PFSK-1 (cell line): ENCODE measurements around the gene IL37.

Experiments used
- FOXP2 ChIP-seq: optimal IDR thresholded peaks from 2 replicates; pipeline ENCODE3; 2011; ENCODE audit warnings: borderline replicate concordance, control low read depth, inconsistent platforms; ENCODE audit not compliant: insufficient read depth; ENCODE audit errors: extremely low read length, extremely low read depth
- POLR2AphosphoS5 ChIP-seq: IDR thresholded peaks from 2 replicates; pipeline ENCODE4 v1.6.1; 2012; ENCODE audit warnings: low read depth, mild to moderate bottlenecking, control low read depth, low read length, moderate library complexity
- REST ChIP-seq, 2 experiments: IDR thresholded peaks; 2 replicates each; pipeline versions ENCODE4 v1.6.1 to v1.8.0; 2011 to 2012; ENCODE audit warnings: low read depth in 2 of 2, low read length in 2 of 2, control low read depth in 1 of 2, inconsistent platforms in 1 of 2, mild to moderate bottlenecking in 1 of 2, moderate library complexity in 1 of 2; ENCODE audit not compliant: insufficient read depth in 1 of 2
- SIN3A ChIP-seq: IDR thresholded peaks from 2 replicates; pipeline ENCODE4 v1.6.1; 2012; ENCODE audit warnings: mild to moderate bottlenecking, low read length, moderate library complexity, borderline replicate concordance; ENCODE audit not compliant: insufficient read depth
- TAF1 ChIP-seq: IDR thresholded peaks from 2 replicates; pipeline ENCODE4 v1.6.1; 2012; ENCODE audit warnings: low read length, control low read depth, borderline replicate concordance; ENCODE audit not compliant: insufficient read depth

Gene IL37

GRCh38 chr2:112887964-112888749 is 22.8 kb upstream of the IL37 start:
- TF ChIP-seq SIN3A (no peak), POLR2AphosphoS5 (no peak), REST (IDR thresholded peaks at IDR 0.05; ENCODE audit: insufficient read depth in 1 of 2, low read depth in 2 of 2, low read length in 2 of 2) (no peak), FOXP2 (no peak), TAF1 (no peak)

- TF ChIP-seq SIN3A = no peak
- no peak for TF ChIP-seq FOXP2
- TF ChIP-seq POLR2AphosphoS5 = no peak
- no peak for TF ChIP-seq REST (IDR thresholded peaks at IDR 0.05; ENCODE audit: insufficient read depth in 1 of 2, low read depth in 2 of 2, low read length in 2 of 2)
- no peak for TF ChIP-seq TAF1
These were observed 21.0 kb upstream of the IL37 start for GRCh38 chr2:112889976-112890375.

GRCh38 chr2:112891385-112891831 is 19.6 kb upstream of the IL37 start:
- TF ChIP-seq REST (IDR thresholded peaks at IDR 0.05; ENCODE audit: insufficient read depth in 1 of 2, low read depth in 2 of 2, low read length in 2 of 2) = no peak
- TF ChIP-seq SIN3A = no peak
- no peak for TF ChIP-seq FOXP2
- no peak for TF ChIP-seq POLR2AphosphoS5
- TF ChIP-seq TAF1 = no peak

GRCh38 chr2:112893752-112894151 is 17.2 kb upstream of the IL37 start:
- TF ChIP-seq TAF1 (no peak), POLR2AphosphoS5 (no peak), FOXP2 (no peak), SIN3A (no peak), REST (IDR thresholded peaks at IDR 0.05; ENCODE audit: insufficient read depth in 1 of 2, low read depth in 2 of 2, low read length in 2 of 2) (no peak)
